ENCODE measurements around the gene JUN.

- TF ChIP-seq EZH2 (IDR thresholded peaks at IDR 0.05; ENCODE audit: borderline replicate concordance, low read depth, low read length, severe bottlenecking) (no peak), POLR2A (IDR thresholded peaks at IDR 0.05; ENCODE audit: low read depth, low read length) (no peak), MAX (IDR thresholded peaks at IDR 0.05; ENCODE audit: insufficient read depth, insufficient read length) (no peak), MYC (IDR thresholded peaks at IDR 0.05; ENCODE audit: low read depth, low read length) (no peak), GATA2 (IDR thresholded peaks at IDR 0.05; ENCODE audit: insufficient read depth, insufficient read length, low read depth, low read length) (no peak)
- TF ChIP-seq, protein P1, sequence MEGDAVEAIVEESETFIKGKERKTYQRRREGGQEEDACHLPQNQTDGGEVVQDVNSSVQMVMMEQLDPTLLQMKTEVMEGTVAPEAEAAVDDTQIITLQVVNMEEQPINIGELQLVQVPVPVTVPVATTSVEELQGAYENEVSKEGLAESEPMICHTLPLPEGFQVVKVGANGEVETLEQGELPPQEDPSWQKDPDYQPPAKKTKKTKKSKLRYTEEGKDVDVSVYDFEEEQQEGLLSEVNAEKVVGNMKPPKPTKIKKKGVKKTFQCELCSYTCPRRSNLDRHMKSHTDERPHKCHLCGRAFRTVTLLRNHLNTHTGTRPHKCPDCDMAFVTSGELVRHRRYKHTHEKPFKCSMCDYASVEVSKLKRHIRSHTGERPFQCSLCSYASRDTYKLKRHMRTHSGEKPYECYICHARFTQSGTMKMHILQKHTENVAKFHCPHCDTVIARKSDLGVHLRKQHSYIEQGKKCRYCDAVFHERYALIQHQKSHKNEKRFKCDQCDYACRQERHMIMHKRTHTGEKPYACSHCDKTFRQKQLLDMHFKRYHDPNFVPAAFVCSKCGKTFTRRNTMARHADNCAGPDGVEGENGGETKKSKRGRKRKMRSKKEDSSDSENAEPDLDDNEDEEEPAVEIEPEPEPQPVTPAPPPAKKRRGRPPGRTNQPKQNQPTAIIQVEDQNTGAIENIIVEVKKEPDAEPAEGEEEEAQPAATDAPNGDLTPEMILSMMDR (IDR thresholded peaks at IDR 0.05; ENCODE audit: extremely low read depth in 1 of 2, insufficient read depth in 1 of 2, low read depth in 1 of 2, low read length in 2 of 2) = no peak
Measured at GRCh38 chr1:58780411-58780810, 3.4 kb downstream of the JUN start.

Measured in endothelial cell of umbilical vein (primary cell).